IgD-negative memory B cell (primary cell): Measurements from ENCODE around the gene XRN2. TPM values are rescaled to one million over a fixed set of nuclear protein-coding genes. Genes with fewer than 3 reads are reported as not detected.

Experiments
- H3K27ac Mint-ChIP-seq, 3 donors: one replicate each; pipeline ENCODE4 v1.8.0; 2020 to 2022; ENCODE audit warnings: mild to moderate bottlenecking in 3 of 3, mixed read lengths in 3 of 3, moderate library complexity in 1 of 3
- H3K27me3 Mint-ChIP-seq: one replicate; pipeline ENCODE4 v1.8.0; 2021; ENCODE audit warnings: mixed read lengths
- H3K36me3 Mint-ChIP-seq: one replicate; pipeline ENCODE4 v1.8.0; 2020; ENCODE audit warnings: mild to moderate bottlenecking, mixed read lengths
- H3K4me1 Mint-ChIP-seq, 3 donors: one replicate each; pipeline ENCODE4 v1.8.0; 2020 to 2022; ENCODE audit warnings: mixed read lengths in 3 of 3, mild to moderate bottlenecking in 1 of 3
- H3K4me3 Mint-ChIP-seq, 4 donors: one replicate each; pipeline ENCODE4 v1.8.0; 2020 to 2022; ENCODE audit warnings: mild to moderate bottlenecking in 4 of 4, mixed read lengths in 4 of 4, moderate library complexity in 3 of 4
- H3K9me3 Mint-ChIP-seq, 3 donors: one replicate each; pipeline ENCODE4 v1.8.0; 2020 to 2021; ENCODE audit warnings: mixed read lengths in 3 of 3, mild to moderate bottlenecking in 1 of 3
- polyA plus RNA-seq: library from polyadenylated mRNA; unstranded; fragments of 300-500 nt; fragmentation: Illumina TruSeq; gene quantifications from one replicate; pipeline ENCODE4 v1.2.3, GENCODE V29; 2021

XRN2 gene
- polyA plus RNA-seq, 1 donor from 2014 or later, result 48.4 TPM

DNA sequence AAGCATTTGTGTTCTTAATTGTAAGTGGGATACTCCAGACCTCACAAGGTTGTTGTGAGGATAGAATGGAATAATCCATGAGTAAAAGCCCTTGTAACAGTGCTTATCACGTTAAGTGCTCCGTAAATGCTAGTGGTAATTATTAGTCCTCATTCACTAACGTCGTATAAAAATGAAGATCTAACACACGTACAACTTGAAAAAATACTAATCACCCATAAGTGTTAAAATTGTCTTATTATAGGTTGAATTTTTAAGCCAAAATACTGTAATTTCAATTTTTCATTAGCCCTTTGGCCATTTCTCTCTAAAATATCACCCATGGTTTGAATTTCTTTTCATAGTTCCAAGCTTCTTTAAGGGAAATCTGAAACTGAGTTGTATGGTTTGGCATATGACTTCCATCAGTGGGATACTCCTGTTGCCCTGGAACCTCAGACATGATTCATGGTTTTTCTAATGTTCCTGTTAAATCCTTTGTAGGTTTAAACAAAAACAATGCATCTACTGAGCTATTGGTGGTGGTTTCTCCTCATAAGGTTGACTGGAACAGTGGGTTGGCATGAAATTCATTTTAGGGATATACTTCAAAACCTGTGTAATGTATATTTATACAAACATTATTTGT lies 19.1 kb downstream of the XRN2 start:
- H3K27me3 Mint-ChIP-seq, result no peaks in the 10 kb centered on the region
- H3K4me1 Mint-ChIP-seq, result peaks cover 34 to 59% (median 42%) of the 10 kb centered on the region in 3 donors
- H3K27ac Mint-ChIP-seq, result no peak overlapping the region
- no peak overlapping the region for H3K4me3 Mint-ChIP-seq
- peaks cover 0 to 12% (median 2%) of the 10 kb centered on the region in 3 donors for H3K9me3 Mint-ChIP-seq
- H3K36me3 Mint-ChIP-seq, result peaks cover 12% of the 10 kb centered on the region

DNA sequence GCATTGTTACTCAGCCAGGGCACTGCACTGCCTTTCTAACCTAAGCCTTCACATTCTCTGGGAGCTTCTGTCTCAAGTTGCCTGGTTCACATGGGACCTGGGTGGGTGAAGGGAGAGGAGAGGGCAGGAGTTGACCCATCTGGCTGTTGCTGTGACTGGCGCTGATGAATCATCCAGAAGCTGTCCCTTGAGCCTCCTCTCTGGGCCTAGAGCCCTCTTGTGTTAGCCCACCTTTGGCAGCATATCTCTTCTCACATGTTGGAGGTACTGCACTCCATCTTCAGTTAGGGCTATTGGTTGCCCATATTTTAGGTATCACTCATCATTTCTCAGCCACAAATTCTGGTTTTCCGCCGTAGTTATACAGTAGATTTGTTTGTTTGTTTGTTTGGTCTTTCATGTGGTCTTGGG lies 19.8 kb downstream of the XRN2 start:
- peaks cover 0 to 12% (median 2%) of the 10 kb centered on the region in 3 donors for H3K9me3 Mint-ChIP-seq
- H3K27ac Mint-ChIP-seq, result peak overlapping the region in 1 of 3 donors; percentile 15
- H3K36me3 Mint-ChIP-seq, result peaks cover 7% of the 10 kb centered on the region
- peaks cover 28 to 52% (median 38%) of the 10 kb centered on the region in 3 donors for H3K4me1 Mint-ChIP-seq
- no peaks in the 10 kb centered on the region for H3K27me3 Mint-ChIP-seq
- H3K4me3 Mint-ChIP-seq, result no peak overlapping the region

DNA sequence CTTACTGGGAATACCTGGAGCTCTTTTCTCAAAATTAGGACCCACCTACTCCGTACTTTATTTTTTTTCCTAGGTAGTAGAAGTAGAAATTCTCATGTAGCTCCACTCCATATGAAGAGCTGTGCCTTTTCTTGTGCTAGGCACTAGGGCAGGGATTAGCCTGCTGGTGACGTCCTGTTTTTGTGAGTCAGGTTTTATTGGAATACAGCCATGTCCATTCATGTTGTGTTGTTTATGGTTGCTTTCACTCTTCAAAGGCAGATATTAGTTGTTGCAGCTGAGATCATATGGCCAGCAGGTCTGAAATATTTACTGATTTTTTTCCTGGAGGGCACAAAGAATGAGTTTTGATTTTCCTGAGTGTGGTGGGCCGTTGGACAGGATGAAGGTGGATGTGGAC lies 20.5 kb downstream of the XRN2 start:
- Mint-ChIP-seq H3K27me3 (no peaks in the 10 kb centered on the region), H3K4me1 (peaks cover 28 to 50% (median 35%) of the 10 kb centered on the region in 3 donors), H3K27ac (no peak overlapping the region), H3K36me3 (peaks cover 11% of the 10 kb centered on the region), H3K9me3 (peaks cover 0 to 11% (median 2%) of the 10 kb centered on the region in 3 donors), H3K4me3 (no peak overlapping the region)

- H3K4me1 Mint-ChIP-seq, result peaks cover 28 to 47% (median 34%) of the 10 kb centered on the region in 3 donors
- H3K27ac Mint-ChIP-seq, result no peak overlapping the region
- peaks cover 12% of the 10 kb centered on the region for H3K36me3 Mint-ChIP-seq
- H3K4me3 Mint-ChIP-seq, result peak overlapping the region in 2 of 4 donors; percentile 9 to 55
- peaks cover 0 to 6% (median 2%) of the 10 kb centered on the region in 3 donors for H3K9me3 Mint-ChIP-seq
- no peaks in the 10 kb centered on the region for H3K27me3 Mint-ChIP-seq
These were observed 21.0 kb downstream of the XRN2 start for GRCh38 chr20:21324126-21324525.

- peaks cover 13% of the 10 kb centered on the region for H3K36me3 Mint-ChIP-seq
- peak overlapping the region in 2 of 4 donors; percentile 1 to 5 for H3K4me3 Mint-ChIP-seq
- peaks cover 0 to 5% (median 0%) of the 10 kb centered on the region in 3 donors for H3K9me3 Mint-ChIP-seq
- H3K27me3 Mint-ChIP-seq, result no peaks in the 10 kb centered on the region
- H3K27ac Mint-ChIP-seq, result peak overlapping the region in 2 of 3 donors; percentile 1 to 55
- peaks cover 28 to 48% (median 34%) of the 10 kb centered on the region in 3 donors for H3K4me1 Mint-ChIP-seq
These were observed 22.2 kb downstream of the XRN2 start for GRCh38 chr20:21325296-21325695.

- no peak overlapping the region for H3K27ac Mint-ChIP-seq
- peaks cover 0 to 3% (median 0%) of the 10 kb centered on the region in 3 donors for H3K9me3 Mint-ChIP-seq
These were observed 23.6 kb downstream of the XRN2 start for GRCh38 chr20:21326700-21327099.

DNA sequence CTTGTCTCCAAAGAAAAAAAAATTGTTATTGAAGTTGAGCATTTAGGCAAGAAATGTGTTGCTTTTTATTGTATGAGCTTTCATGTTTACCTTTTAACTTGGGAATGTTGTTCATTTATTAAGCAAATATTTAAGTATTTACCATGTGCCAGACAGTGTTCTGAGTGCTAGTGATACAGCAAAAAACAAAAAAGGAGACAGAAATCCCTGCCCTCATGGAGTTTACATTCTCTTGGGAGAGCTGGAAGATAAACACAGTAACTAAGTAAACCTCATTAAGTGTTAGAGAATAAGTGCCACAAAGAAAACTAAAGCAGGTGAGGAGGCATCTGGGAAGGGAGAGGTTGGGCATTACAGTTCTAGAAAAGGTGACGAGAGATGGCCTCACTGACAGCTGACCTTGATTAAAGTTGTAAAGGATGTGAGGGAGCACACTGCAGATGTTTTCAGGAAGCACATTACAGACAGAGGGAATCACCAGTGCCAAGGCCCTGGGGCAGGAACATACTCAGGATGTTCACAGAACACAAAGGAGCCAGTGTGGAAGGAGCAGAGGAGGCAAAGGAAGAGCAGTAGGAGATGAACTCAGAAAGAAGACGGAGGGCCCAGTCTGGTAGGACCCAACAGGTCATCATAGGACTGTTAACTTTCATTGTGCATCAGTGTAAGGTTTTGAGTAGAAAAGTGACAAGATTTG lies 33.5 kb downstream of the XRN2 start:
- peaks cover 0 to 2% (median 0%) of the 10 kb centered on the region in 3 donors for H3K4me1 Mint-ChIP-seq

More at GRCh38 chr20:21326700-21327099, 23.6 kb downstream of the XRN2 start:
- H3K36me3 Mint-ChIP-seq, result peaks cover 11% of the 10 kb centered on the region
- H3K4me3 Mint-ChIP-seq, result peak overlapping the region in 1 of 4 donors; percentile 19
- H3K4me1 Mint-ChIP-seq, result peaks cover 28 to 44% (median 29%) of the 10 kb centered on the region in 3 donors
- no peaks in the 10 kb centered on the region for H3K27me3 Mint-ChIP-seq

GRCh38 chr20:21338291-21338690 lies 35.2 kb downstream of the XRN2 start:
- no peaks in the 10 kb centered on the region for H3K27me3 Mint-ChIP-seq
- H3K27ac Mint-ChIP-seq, result peak overlapping the region in 1 of 3 donors; percentile 11
- H3K4me1 Mint-ChIP-seq, result peaks cover 0 to 2% (median 0%) of the 10 kb centered on the region in 3 donors
- peaks cover 17% of the 10 kb centered on the region for H3K36me3 Mint-ChIP-seq
- no peaks in the 10 kb centered on the region for H3K9me3 Mint-ChIP-seq
- no peak overlapping the region for H3K4me3 Mint-ChIP-seq

More for the DNA sequence above, 33.5 kb downstream of the XRN2 start:
- Mint-ChIP-seq H3K36me3 (peaks cover 20% of the 10 kb centered on the region), H3K27me3 (no peaks in the 10 kb centered on the region), H3K9me3 (no peaks in the 10 kb centered on the region), H3K4me3 (no peak overlapping the region), H3K27ac (peak overlapping the region in 2 of 3 donors; percentile 24 to 77)

DNA sequence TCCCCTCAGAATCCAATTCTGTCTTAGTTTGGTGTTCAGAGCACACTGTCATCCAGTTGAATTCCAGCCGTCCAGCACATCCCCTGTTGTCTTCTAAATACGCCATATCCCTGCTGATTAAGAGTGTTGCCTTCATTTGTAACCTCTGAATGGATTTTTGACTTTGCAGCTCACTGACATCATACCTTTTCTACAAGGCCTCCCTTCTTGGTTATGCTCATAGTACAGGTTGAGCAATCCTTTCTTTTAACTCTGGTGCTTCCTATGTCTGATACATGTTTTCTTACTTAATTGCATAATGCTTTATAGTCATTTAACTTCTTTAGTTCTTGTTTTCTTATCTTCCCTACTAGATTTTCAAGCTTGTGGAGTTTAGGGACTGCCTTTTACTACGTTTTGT lies 36.4 kb downstream of the XRN2 start:
- Mint-ChIP-seq H3K9me3 (no peaks in the 10 kb centered on the region), H3K36me3 (peaks cover 15% of the 10 kb centered on the region), H3K4me3 (no peak overlapping the region), H3K4me1 (no peaks in the 10 kb centered on the region), H3K27ac (no peak overlapping the region), H3K27me3 (no peaks in the 10 kb centered on the region)

DNA sequence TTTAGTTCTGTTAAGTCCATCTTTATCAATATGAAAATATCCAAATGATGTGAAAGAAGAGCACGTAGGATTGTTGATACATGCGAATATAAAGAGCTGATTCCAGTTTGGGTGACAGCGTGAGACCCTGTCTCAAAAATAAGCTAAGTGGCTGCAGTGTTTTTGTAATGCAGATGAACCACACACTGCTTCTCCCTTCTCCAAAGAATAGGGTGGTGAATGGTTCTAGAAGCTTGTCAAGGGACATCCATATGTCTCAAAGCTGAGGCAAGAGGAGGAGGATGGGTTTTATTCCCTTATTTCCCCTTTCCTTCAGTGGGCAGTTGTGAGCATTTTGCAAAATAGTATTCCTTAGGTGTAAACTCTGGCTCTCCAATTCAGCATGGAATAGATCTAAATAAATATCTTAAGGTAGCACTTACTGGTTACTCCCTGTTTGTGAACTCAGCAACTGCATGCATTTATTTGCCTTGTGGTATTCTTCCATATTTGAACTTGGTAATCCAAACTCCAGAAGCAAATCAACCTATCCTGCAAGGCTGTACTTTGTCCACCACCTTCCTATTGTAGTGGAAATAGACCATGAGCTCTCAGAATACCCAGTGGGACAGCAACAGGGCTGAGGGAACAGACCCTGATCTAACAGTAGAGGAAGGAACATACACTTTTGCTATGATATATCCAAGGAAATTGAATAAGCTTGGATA lies 38.0 kb downstream of the XRN2 start:
- no peak overlapping the region for H3K4me3 Mint-ChIP-seq
- no peaks in the 10 kb centered on the region for H3K9me3 Mint-ChIP-seq
- H3K27me3 Mint-ChIP-seq, result no peaks in the 10 kb centered on the region
- no peaks in the 10 kb centered on the region for H3K4me1 Mint-ChIP-seq
- peaks cover 13% of the 10 kb centered on the region for H3K36me3 Mint-ChIP-seq
- H3K27ac Mint-ChIP-seq, result peak overlapping the region in 1 of 3 donors; percentile 69

DNA sequence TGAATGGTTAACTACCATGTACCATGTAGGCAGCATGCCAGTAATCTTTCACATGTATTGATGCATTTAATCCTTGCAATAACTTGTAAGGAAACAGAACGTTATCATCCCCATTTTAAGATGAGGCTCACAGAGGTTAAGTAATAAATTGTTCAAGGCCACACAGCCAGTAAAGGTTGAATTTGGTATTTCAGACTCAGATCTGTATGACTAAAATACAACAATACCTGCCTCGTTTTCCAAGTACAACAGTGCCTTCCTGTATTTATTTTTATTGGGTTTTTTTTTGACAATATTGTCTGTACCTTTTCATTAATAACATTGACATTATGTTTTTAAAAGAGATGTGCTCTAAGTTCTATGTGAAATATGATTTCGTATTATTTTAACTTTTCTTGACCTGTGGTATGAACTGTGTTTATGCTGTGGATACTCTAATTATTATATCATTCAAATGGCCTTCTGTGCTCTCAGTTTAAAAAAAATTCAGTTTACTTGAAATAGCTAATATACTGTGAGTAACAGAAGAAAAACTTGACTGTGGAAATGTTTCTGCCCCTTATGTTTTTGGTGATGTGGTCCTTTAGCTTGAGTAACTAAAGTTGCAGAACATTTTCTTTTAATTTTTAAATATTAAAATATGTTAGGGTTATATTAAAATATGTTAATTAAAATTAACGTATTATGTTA lies 39.7 kb downstream of the XRN2 start:
- Mint-ChIP-seq H3K27ac (no peak overlapping the region), H3K9me3 (no peaks in the 10 kb centered on the region), H3K4me3 (no peak overlapping the region), H3K4me1 (no peaks in the 10 kb centered on the region), H3K27me3 (no peaks in the 10 kb centered on the region), H3K36me3 (peaks cover 7% of the 10 kb centered on the region)

DNA sequence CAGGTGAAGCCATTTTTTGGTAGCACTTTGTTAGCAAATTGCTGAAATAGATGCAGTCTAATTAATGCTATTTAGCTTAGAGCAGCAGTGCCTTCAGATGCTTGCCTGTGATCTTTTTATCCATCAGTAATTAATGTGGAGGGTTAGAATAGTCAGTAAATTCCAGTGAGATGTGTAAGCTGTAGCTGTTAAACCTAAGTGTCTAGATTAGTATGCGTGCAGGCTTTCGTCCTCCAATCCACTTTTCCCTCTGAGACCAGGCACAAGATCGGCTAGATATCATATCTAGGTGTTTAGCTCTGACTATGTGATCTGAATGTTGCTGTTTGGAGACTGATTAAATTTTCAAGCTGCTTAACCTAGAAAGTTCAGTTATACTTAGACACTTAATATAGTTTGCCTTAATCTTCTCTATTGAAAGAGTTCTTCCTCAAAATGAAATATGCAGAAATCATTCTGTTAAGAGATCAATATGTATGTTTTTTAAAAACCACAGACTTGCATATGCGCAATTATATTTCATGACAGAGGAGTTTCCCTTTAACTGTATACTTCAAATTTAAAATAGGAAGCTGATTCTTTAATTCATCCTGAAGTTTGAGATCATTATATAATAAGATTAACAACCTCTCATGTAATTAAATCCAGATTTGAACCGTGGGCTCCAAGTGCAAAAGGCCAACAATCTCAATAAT lies 41.2 kb downstream of the XRN2 start:
- Mint-ChIP-seq H3K36me3 (peaks cover 6% of the 10 kb centered on the region), H3K4me3 (no peak overlapping the region), H3K27me3 (no peaks in the 10 kb centered on the region), H3K9me3 (no peaks in the 10 kb centered on the region), H3K4me1 (no peaks in the 10 kb centered on the region), H3K27ac (no peak overlapping the region)

GRCh38 chr20:21344961-21345360 lies 41.8 kb downstream of the XRN2 start:
- Mint-ChIP-seq H3K27ac (no peak overlapping the region), H3K36me3 (peaks cover 3% of the 10 kb centered on the region), H3K4me1 (no peaks in the 10 kb centered on the region), H3K27me3 (no peaks in the 10 kb centered on the region), H3K4me3 (no peak overlapping the region), H3K9me3 (no peaks in the 10 kb centered on the region)

DNA sequence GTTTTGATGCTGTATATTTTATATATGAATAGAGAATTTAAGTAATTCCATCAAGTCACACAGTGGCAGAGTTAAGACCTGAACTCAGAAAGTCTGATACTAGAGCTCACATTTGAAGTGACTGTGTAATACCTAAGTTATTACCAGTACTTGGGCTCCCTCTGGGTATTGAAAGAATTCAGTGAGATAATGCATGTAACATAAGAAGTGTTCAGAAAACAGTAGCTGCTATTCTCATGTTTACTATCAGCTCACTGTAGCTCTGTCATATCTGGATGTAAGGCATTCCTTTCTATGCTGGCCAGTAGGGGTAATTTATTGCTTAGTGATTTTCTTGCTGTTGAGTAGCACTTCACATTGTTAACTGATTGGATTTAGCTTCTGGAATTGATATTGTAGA lies 49.6 kb downstream of the XRN2 start:
- Mint-ChIP-seq H3K27ac (no peak overlapping the region), H3K9me3 (no peaks in the 10 kb centered on the region), H3K36me3 (peaks cover 7% of the 10 kb centered on the region), H3K4me3 (no peak overlapping the region), H3K4me1 (no peaks in the 10 kb centered on the region), H3K27me3 (no peaks in the 10 kb centered on the region)
